22Rv1 (cell line): ENCODE data around the gene LRRC37B.
"Not testable (repeated sequence)": the region's sequence is repeated elsewhere in the genome, so short reads cannot be mapped to it uniquely, and the experiment has no call there.

Experiments used
- ZFX ChIP-seq: fragments of 450-650 bp; IDR thresholded peaks from 2 replicates; pipeline ENCODE4 v1.6.1; 2017; ENCODE audit warnings: antibody characterized with exemption, borderline replicate concordance
- TF ChIP-seq, protein P1 (sequence below): fragments of 450-650 bp; IDR thresholded peaks from 2 replicates; pipeline ENCODE4 v1.5.1; 2017; ENCODE audit warnings: mild to moderate bottlenecking

DNA sequence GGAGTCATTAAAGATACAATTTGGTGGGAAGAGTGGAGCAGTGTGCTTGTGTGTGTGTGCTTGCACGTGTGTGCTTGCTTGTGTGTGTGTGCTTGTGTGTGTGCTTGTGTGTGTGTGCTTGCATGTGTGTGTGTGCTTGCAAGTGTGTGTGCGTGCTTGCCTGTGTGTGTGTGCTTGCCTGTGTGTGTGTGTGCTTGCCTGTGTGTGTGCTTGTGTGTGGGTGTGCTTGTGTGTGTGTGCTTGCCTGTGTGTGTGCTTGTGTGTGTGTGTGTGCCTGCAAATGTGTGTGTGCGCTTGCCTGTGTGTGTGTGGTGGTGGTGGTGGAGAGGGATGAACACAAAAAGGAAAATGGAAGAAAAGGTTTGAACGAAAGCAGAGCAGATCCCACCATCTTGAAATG is 20.1 kb downstream of the LRRC37B start:
- TF ChIP-seq, protein P1, sequence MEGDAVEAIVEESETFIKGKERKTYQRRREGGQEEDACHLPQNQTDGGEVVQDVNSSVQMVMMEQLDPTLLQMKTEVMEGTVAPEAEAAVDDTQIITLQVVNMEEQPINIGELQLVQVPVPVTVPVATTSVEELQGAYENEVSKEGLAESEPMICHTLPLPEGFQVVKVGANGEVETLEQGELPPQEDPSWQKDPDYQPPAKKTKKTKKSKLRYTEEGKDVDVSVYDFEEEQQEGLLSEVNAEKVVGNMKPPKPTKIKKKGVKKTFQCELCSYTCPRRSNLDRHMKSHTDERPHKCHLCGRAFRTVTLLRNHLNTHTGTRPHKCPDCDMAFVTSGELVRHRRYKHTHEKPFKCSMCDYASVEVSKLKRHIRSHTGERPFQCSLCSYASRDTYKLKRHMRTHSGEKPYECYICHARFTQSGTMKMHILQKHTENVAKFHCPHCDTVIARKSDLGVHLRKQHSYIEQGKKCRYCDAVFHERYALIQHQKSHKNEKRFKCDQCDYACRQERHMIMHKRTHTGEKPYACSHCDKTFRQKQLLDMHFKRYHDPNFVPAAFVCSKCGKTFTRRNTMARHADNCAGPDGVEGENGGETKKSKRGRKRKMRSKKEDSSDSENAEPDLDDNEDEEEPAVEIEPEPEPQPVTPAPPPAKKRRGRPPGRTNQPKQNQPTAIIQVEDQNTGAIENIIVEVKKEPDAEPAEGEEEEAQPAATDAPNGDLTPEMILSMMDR = not testable (repeated sequence)
- not testable (repeated sequence) for TF ChIP-seq ZFX
